ENCODE results near the gene RASSF8. TPM values are rescaled to one million over a fixed set of nuclear protein-coding genes. Genes with fewer than 3 reads are reported as not detected.

The RASSF8 gene
- total RNA-seq, 1 donor from 2014 or later = 132 TPM

- ATAC-seq (peak; percentile 94), DNase-seq (ENCODE audit: low spot score) (peak; percentile 98)
- intact Hi-C loops (cut with DNase I) = no loop called here
These were observed 155.6 kb downstream of the RASSF8 start for GRCh38 chr12:26113853-26114719.

GRCh38 chr12:26114720-26115401 lies 156.4 kb downstream of the RASSF8 start:
- DNase-seq (ENCODE audit: low spot score) = no peak
- intact Hi-C loops (cut with DNase I) = no loop called here
- no peak for ATAC-seq

- ATAC-seq (no peak), DNase-seq (ENCODE audit: low spot score) (no peak)
- intact Hi-C loops (cut with DNase I) = no loop called here
These were observed 158.6 kb downstream of the RASSF8 start for GRCh38 chr12:26116829-26117715.

GRCh38 chr12:26118308-26118707 lies 159.8 kb downstream of the RASSF8 start:
- no peak for DNase-seq (ENCODE audit: low spot score)
- intact Hi-C loops (cut with DNase I) = no loop called here
- no peak for ATAC-seq

GRCh38 chr12:26119391-26119989 lies 161.0 kb downstream of the RASSF8 start:
- ATAC-seq = peak; percentile 11
- no peak for DNase-seq (ENCODE audit: low spot score)
- intact Hi-C loops (cut with DNase I) = no loop called here

GRCh38 chr12:26120561-26121274 lies 162.2 kb downstream of the RASSF8 start:
- ATAC-seq (no peak), DNase-seq (ENCODE audit: low spot score) (no peak)
- intact Hi-C loops (cut with DNase I) = loop anchor here (5.0 kb wide), 1 partner anchor 77 kb away; the partner anchor contains the start of gene SSPN

GRCh38 chr12:26121323-26122060 lies 163.0 kb downstream of the RASSF8 start:
- ATAC-seq = no peak
- DNase-seq (ENCODE audit: low spot score) = no peak
- intact Hi-C loops (cut with DNase I) = loop anchor here (5.0 kb wide), 1 partner anchor 76 kb away; the partner anchor contains the start of gene SSPN

GRCh38 chr12:26122061-26122680 lies 163.7 kb downstream of the RASSF8 start:
- intact Hi-C loops (cut with DNase I) = loop anchor here (5.0 kb wide), 1 partner anchor 75 kb away; the partner anchor contains the start of gene SSPN
- ATAC-seq (no peak), DNase-seq (ENCODE audit: low spot score) (no peak)

GRCh38 chr12:26122681-26123481 lies 164.4 kb downstream of the RASSF8 start:
- ATAC-seq (peak; percentile 64), DNase-seq (ENCODE audit: low spot score) (peak; percentile 90)
- intact Hi-C loops (cut with DNase I) = loop anchor here (5.0 kb wide), 1 partner anchor 74 kb away; the partner anchor contains the start of gene SSPN

GRCh38 chr12:26123482-26123980 lies 165.0 kb downstream of the RASSF8 start:
- peak; percentile 0 for ATAC-seq
- intact Hi-C loops (cut with DNase I) = loop anchor here (5.0 kb wide), 1 partner anchor 74 kb away; the partner anchor contains the start of gene SSPN
- no peak for DNase-seq (ENCODE audit: low spot score)

GRCh38 chr12:26124446-26125399 lies 166.2 kb downstream of the RASSF8 start, which contains the start of gene BHLHE41:
Gene BHLHE41, minus strand, starts transcription at chr12:26125037. Its CDS starts 258 bp downstream, at chr12:26124779.
- intact Hi-C loops (cut with DNase I) = loop anchor here (5.0 kb wide), 1 partner anchor 73 kb away; the partner anchor contains the start of gene SSPN
- DNase-seq (ENCODE audit: low spot score) = peak; percentile 89
- peak; percentile 73 for ATAC-seq

- DNase-seq (ENCODE audit: low spot score) = peak; percentile 82
- ATAC-seq = peak; percentile 57
- intact Hi-C loops (cut with DNase I) = no loop called here
These were observed 167.2 kb downstream of the RASSF8 start for GRCh38 chr12:26125400-26126339.

Data from sciatic nerve (tissue), 2 donors.